Tibial nerve (tissue), 4 donors: ENCODE data around the gene DNAI2. TPM values are rescaled to one million over a fixed set of nuclear protein-coding genes. Genes with fewer than 3 reads are reported as not detected.

Experiments used
- DNase-seq, 2 donors: peaks; one replicate each; pipeline ENCODE4 v3.0.0-alpha.2; 2019; ENCODE audit warnings: low spot score in 2 of 2
- H3K27ac ChIP-seq, 4 donors: fragments of 200-600 bp; sonication (generic) in 3 of 4; one replicate each; pipeline ENCODE4 v1.5.1; 2017 to 2019; ENCODE audit warnings: mild to moderate bottlenecking in 1 of 4
- H3K27me3 ChIP-seq, 2 donors: fragments of 200-600 bp; sonication (generic) in 1 of 2; one replicate each; pipeline versions ENCODE4 v1.5.1 to v1.6.0; 2017 to 2019
- H3K36me3 ChIP-seq, 3 donors: fragments of 200-600 bp; sonication (generic); one replicate each; pipeline ENCODE4 v1.5.1; 2018 to 2019
- H3K4me1 ChIP-seq, 4 donors: fragments of 200-600 bp; sonication (generic) in 3 of 4; one replicate each; pipeline ENCODE4 v1.5.1; 2017 to 2019
- H3K4me3 ChIP-seq, 4 donors: fragments of 200-600 bp; sonication (generic) in 3 of 4; one replicate each; pipeline ENCODE4 v1.5.1; 2017 to 2019; ENCODE audit warnings: mild to moderate bottlenecking in 1 of 4, moderate library complexity in 1 of 4
- H3K9me3 ChIP-seq, 4 donors: fragments of 200-600 bp; sonication (generic) in 3 of 4; one replicate each; pipeline ENCODE4 v1.5.1; 2017 to 2019
- EP300 ChIP-seq, 2 donors: sonication (generic); formaldehyde crosslinking; IDR thresholded peaks; one replicate each; pipeline ENCODE4 v1.6.1; 2017; ENCODE audit warnings: antibody characterized with exemption in 2 of 2, mild to moderate bottlenecking in 1 of 2
- POLR2A ChIP-seq, 2 donors: fragments of 450-650 bp; IDR thresholded peaks; one replicate each; pipeline ENCODE4 v1.6.1; 2017; ENCODE audit warnings: antibody characterized with exemption in 2 of 2, mild to moderate bottlenecking in 2 of 2, moderate library complexity in 2 of 2
- WGBS, 2 donors: methylation state at CpG; one replicate each; pipeline ENCODE4 v1.1.5; 2018; 5-methylcytosine and 5-hydroxymethylcytosine counted together
- total RNA-seq, 4 donors: library from RNA; depleted of rRNA; stranded (reverse); fragments of >200 nt; gene quantifications; one replicate each; pipeline ENCODE4 v1.1.0, GENCODE V29; 2016
- TF ChIP-seq, protein P1 (sequence below), 5 experiments: fragments of 200-600 bp in 3 of 5; fragments of 450-650 bp in 2 of 5; sonication (generic) in 3 of 5; IDR thresholded peaks; one replicate each; pipeline ENCODE4 v1.5.1; 2016 to 2019; ENCODE audit warnings: antibody characterized with exemption in 5 of 5, mild to moderate bottlenecking in 3 of 5, moderate library complexity in 2 of 5

The DNAI2 gene
- total RNA-seq, 4 donors from 2014 or later: 0.60 TPM; not detected in 3

GRCh38 chr17:74356646-74357465 is 82.8 kb downstream of the DNAI2 start:
- Histone ChIP-seq H3K27me3 (peaks cover 0 to 96% of the 10 kb centered on the region in 2 donors), H3K36me3 (no peaks in the 10 kb centered on the region), H3K4me1 (peaks cover 0 to 26% (median 4%) of the 10 kb centered on the region in 4 donors), H3K4me3 (peak overlapping the region in 1 of 4 donors; percentile 32), H3K9me3 (no peaks in the 10 kb centered on the region), H3K27ac (peak overlapping the region in 2 of 4 donors; percentile 26 to 63)
- 4 to 6% methylated on average over 38 to 63 of the region's 105 CpGs for WGBS, 2 donors
- no peak for DNase-seq
- no peak for TF ChIP-seq POLR2A (IDR thresholded peaks at IDR 0.05)
- TF ChIP-seq, protein P1, sequence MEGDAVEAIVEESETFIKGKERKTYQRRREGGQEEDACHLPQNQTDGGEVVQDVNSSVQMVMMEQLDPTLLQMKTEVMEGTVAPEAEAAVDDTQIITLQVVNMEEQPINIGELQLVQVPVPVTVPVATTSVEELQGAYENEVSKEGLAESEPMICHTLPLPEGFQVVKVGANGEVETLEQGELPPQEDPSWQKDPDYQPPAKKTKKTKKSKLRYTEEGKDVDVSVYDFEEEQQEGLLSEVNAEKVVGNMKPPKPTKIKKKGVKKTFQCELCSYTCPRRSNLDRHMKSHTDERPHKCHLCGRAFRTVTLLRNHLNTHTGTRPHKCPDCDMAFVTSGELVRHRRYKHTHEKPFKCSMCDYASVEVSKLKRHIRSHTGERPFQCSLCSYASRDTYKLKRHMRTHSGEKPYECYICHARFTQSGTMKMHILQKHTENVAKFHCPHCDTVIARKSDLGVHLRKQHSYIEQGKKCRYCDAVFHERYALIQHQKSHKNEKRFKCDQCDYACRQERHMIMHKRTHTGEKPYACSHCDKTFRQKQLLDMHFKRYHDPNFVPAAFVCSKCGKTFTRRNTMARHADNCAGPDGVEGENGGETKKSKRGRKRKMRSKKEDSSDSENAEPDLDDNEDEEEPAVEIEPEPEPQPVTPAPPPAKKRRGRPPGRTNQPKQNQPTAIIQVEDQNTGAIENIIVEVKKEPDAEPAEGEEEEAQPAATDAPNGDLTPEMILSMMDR (IDR thresholded peaks at IDR 0.05): no peak

- H3K9me3 ChIP-seq: no peaks in the 10 kb centered on the region
- TF ChIP-seq, protein P1 (IDR thresholded peaks at IDR 0.05): no peak
- TF ChIP-seq EP300 (IDR thresholded peaks at IDR 0.05) (no peak), POLR2A (IDR thresholded peaks at IDR 0.05) (no peak)
- H3K27me3 ChIP-seq: peaks cover 0 to 94% of the 10 kb centered on the region in 2 donors
- peak overlapping the region in 2 of 4 donors; percentile 26 to 63 for H3K27ac ChIP-seq
- DNase-seq: no peak
- H3K4me3 ChIP-seq: peak overlapping the region in 1 of 4 donors; percentile 32
- no peaks in the 10 kb centered on the region for H3K36me3 ChIP-seq
- H3K4me1 ChIP-seq: peaks cover 0 to 24% (median 5%) of the 10 kb centered on the region in 4 donors
- WGBS, 2 donors: 67 to 80% methylated on average over 1 to 12 of the region's 32 CpGs
These were observed 83.4 kb downstream of the DNAI2 start for GRCh38 chr17:74357466-74357809.

- no peak overlapping the region for H3K27ac ChIP-seq
- no peak for DNase-seq
- peaks cover 0 to 24% (median 5%) of the 10 kb centered on the region in 4 donors for H3K4me1 ChIP-seq
- TF ChIP-seq, protein P1 (IDR thresholded peaks at IDR 0.05): no peak
- TF ChIP-seq EP300 (IDR thresholded peaks at IDR 0.05) (no peak), POLR2A (IDR thresholded peaks at IDR 0.05) (no peak)
- H3K36me3 ChIP-seq: no peaks in the 10 kb centered on the region
- no peaks in the 10 kb centered on the region for H3K9me3 ChIP-seq
- 70 to 77% methylated on average over 9 of the region's 9 CpGs for WGBS, 2 donors
- peaks cover 0 to 81% of the 10 kb centered on the region in 2 donors for H3K27me3 ChIP-seq
- H3K4me3 ChIP-seq: no peak overlapping the region
These were observed 84.7 kb downstream of the DNAI2 start for GRCh38 chr17:74358697-74359096.

GRCh38 chr17:74359916-74360315 is 85.9 kb downstream of the DNAI2 start:
- no peak overlapping the region for H3K27ac ChIP-seq
- peaks cover 0 to 24% (median 5%) of the 10 kb centered on the region in 4 donors for H3K4me1 ChIP-seq
- H3K27me3 ChIP-seq: peaks cover 0 to 69% of the 10 kb centered on the region in 2 donors
- WGBS, 2 donors: 94 to 95% methylated on average over 18 to 22 of the region's 22 CpGs
- H3K4me3 ChIP-seq: no peak overlapping the region
- H3K36me3 ChIP-seq: no peaks in the 10 kb centered on the region
- H3K9me3 ChIP-seq: no peaks in the 10 kb centered on the region
- TF ChIP-seq, protein P1 (IDR thresholded peaks at IDR 0.05): no peak
- TF ChIP-seq POLR2A (IDR thresholded peaks at IDR 0.05): no peak
- TF ChIP-seq EP300 (IDR thresholded peaks at IDR 0.05): no peak
- DNase-seq: no peak

- no peaks in the 10 kb centered on the region for H3K9me3 ChIP-seq
- TF ChIP-seq EP300 (IDR thresholded peaks at IDR 0.05): no peak
- TF ChIP-seq, protein P1 (IDR thresholded peaks at IDR 0.05): no peak
- no peak for TF ChIP-seq POLR2A (IDR thresholded peaks at IDR 0.05)
- H3K4me1 ChIP-seq: peaks cover 0 to 24% (median 5%) of the 10 kb centered on the region in 4 donors
- WGBS, 2 donors: 49 to 54% methylated on average over 7 of the region's 7 CpGs
- no peak overlapping the region for H3K4me3 ChIP-seq
- no peak overlapping the region for H3K27ac ChIP-seq
- DNase-seq: no peak
- peaks cover 0 to 61% of the 10 kb centered on the region in 2 donors for H3K27me3 ChIP-seq
- H3K36me3 ChIP-seq: no peaks in the 10 kb centered on the region
These were observed 86.8 kb downstream of the DNAI2 start for GRCh38 chr17:74360899-74361229.
